Measurements from ENCODE around the gene PI16. TPM values are rescaled to one million over a fixed set of nuclear protein-coding genes. Genes with fewer than 3 reads are reported as not detected.

PI16 gene
- total RNA-seq, 1 donor from 2014 or later, result 25.9 TPM

GRCh38 chr6:37005827-37006567, 51.5 kb downstream of the PI16 start:
- peak overlapping the region; percentile 47 for H3K27ac ChIP-seq (replicated peaks)
- H3K4me1 ChIP-seq, result peaks cover 7% of the 10 kb centered on the region
- H3K27me3 ChIP-seq (ENCODE audit: low read depth), result no peaks in the 10 kb centered on the region
- H3K9me3 ChIP-seq (replicated peaks), result no peaks in the 10 kb centered on the region
- DNase-seq, result no peak
- TF ChIP-seq CTCF (IDR thresholded peaks at IDR 0.05; ENCODE audit: borderline replicate concordance), result no peak
- intact Hi-C loops (cut with micrococcal nuclease), result loop anchor here (5.0 kb wide), 1 partner anchor 104 kb away; no protein-coding TSS in a partner anchor
- no peaks in the 10 kb centered on the region for H3K36me3 ChIP-seq
- H3K4me3 ChIP-seq, result peak overlapping the region; percentile 37

- Histone ChIP-seq H3K27ac (replicated peaks) (peak overlapping the region; percentile 47), H3K4me1 (peaks cover 7% of the 10 kb centered on the region), H3K4me3 (peak overlapping the region; percentile 37), H3K9me3 (replicated peaks) (no peaks in the 10 kb centered on the region), H3K36me3 (no peaks in the 10 kb centered on the region), H3K27me3 (ENCODE audit: low read depth) (no peaks in the 10 kb centered on the region)
- intact Hi-C loops (cut with micrococcal nuclease), result loop anchor here (5.0 kb wide), 1 partner anchor 105 kb away; no protein-coding TSS in a partner anchor
- DNase-seq, result no peak
- TF ChIP-seq CTCF (IDR thresholded peaks at IDR 0.05; ENCODE audit: borderline replicate concordance), result no peak
Measured at GRCh38 chr6:37006793-37007339, 52.3 kb downstream of the PI16 start.

- peak overlapping the region; percentile 37 for H3K4me3 ChIP-seq
- H3K27ac ChIP-seq (replicated peaks), result peak overlapping the region; percentile 47
- no peaks in the 10 kb centered on the region for H3K9me3 ChIP-seq (replicated peaks)
- peaks cover 7% of the 10 kb centered on the region for H3K4me1 ChIP-seq
- H3K27me3 ChIP-seq (ENCODE audit: low read depth), result no peaks in the 10 kb centered on the region
- no peaks in the 10 kb centered on the region for H3K36me3 ChIP-seq
- no peak for DNase-seq
- intact Hi-C loops (cut with micrococcal nuclease), result loop anchor here (5.0 kb wide), 1 partner anchor 105 kb away; no protein-coding TSS in a partner anchor
- TF ChIP-seq CTCF (IDR thresholded peaks at IDR 0.05; ENCODE audit: borderline replicate concordance), result no peak
Measured at GRCh38 chr6:37007340-37008043, 53.0 kb downstream of the PI16 start.

GRCh38 chr6:37008484-37009465, 54.2 kb downstream of the PI16 start:
- intact Hi-C loops (cut with micrococcal nuclease), result loop anchor here (5.0 kb wide), 1 partner anchor 106 kb away; no protein-coding TSS in a partner anchor
- TF ChIP-seq CTCF (IDR thresholded peaks at IDR 0.05; ENCODE audit: borderline replicate concordance), result no peak
- no peaks in the 10 kb centered on the region for H3K9me3 ChIP-seq (replicated peaks)
- H3K4me3 ChIP-seq, result no peak overlapping the region
- H3K27ac ChIP-seq (replicated peaks), result peak overlapping the region; percentile 47
- no peaks in the 10 kb centered on the region for H3K27me3 ChIP-seq (ENCODE audit: low read depth)
- peaks cover 7% of the 10 kb centered on the region for H3K4me1 ChIP-seq
- H3K36me3 ChIP-seq, result no peaks in the 10 kb centered on the region
- no peak for DNase-seq
